ENCODE measurements around the gene PRR36.

PRR36 gene

GRCh38 chr19:7871437-7872305 is 2.5 kb downstream of the PRR36 start:
- DNase-seq (ENCODE audit: low read depth), result peak; percentile 68

DNA sequence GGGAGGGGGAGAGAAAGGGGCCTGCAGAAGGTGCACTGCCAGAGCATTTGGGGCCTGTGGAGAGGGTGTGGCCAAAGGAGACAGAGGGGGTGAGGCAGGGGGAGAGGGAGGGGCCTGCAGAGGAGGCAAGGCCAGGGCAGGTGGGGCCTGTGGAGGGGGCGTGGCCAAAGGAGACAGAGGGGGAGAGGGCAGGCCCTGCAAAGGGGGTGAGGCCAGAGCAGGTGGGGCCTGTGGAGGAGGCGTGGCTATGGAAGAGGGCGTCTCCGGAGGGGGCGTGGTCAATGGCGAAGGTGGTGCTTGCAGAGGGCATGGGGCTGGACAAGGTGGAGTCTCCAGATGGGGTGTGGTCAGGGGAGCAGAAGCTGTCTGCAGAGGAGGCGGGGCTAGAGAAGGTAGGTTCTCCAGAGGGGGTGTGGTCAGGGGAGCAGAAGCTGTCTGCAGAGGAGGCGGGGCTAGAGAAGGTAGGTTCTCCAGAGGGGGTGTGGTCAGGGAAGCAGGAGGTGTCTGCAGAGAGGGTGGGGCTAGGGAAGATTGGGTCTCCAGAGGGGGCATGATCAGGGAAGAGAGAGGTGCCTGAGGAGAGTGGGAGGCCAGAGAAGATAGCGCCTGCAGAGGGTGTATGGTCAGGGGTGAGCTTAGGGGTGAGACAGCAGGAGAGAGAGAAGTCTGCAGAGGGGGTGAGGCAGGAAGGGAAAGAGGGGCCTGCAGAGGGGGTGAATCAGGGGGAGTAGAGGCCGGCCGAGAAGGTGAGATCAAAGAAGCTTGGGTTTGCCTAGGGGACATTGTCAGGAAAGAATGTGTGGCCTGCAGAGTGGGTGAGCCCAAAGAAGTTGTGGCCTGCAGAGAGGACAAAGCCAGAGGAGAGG is 3.4 kb downstream of the PRR36 start:
- DNase-seq (ENCODE audit: low read depth), result no peak

DNA sequence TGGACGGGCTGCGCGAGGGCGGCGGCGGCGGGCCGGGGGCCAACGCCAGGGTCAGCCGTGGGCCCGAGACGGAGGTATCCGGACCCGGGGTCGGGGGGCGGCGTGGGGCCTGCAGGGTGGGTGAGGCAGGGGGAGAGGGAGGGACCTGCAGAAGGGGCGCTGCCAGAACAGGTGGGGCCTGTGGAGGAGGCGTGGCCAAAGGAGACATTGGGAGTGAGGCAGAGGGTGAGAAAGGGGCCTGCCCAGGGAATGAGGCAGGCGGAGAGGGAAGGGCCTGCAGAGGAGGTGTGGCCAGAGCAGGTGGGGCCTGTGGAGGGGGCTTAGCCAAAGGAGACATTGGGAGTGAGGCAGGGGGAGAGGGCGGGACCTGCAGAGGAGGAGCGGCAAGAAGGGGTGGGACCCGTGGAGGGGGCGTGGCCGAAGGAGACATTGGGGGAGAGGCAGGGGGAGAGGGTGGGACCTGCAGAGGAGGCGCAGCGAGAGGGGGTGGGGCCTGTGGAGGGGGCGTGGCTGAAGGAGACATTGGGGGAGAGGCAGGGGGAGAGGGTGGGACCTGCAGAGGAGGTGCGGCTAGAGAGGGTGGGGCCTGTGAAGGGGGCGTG is 4.2 kb downstream of the PRR36 start:
- peak; percentile 18 for DNase-seq (ENCODE audit: low read depth)

DNA sequence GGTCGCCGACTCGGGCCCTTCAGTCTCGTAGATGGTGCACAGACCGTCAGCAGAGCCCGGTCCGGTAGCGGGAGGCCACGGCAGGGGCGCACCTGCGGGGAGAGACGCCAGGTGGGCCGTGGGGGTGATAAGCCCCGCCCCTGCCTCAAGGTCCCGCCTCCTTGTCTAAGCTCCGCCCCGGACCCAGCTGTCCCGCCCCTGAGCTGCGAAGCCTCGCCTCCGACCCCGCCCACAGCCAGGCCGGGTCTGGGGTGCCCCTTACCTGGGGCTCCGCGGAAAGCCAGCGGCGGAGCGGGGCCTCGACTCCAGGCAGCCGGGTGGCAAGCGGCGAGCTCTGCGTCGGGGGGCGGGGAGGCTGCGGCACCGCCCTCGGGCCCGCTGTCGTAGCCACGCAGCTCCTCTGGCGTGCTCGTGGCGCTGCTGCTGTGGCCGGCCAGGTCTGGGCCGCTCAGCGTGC is 4.7 kb downstream of the PRR36 start:
- DNase-seq (ENCODE audit: low read depth), result peak; percentile 58

DNA sequence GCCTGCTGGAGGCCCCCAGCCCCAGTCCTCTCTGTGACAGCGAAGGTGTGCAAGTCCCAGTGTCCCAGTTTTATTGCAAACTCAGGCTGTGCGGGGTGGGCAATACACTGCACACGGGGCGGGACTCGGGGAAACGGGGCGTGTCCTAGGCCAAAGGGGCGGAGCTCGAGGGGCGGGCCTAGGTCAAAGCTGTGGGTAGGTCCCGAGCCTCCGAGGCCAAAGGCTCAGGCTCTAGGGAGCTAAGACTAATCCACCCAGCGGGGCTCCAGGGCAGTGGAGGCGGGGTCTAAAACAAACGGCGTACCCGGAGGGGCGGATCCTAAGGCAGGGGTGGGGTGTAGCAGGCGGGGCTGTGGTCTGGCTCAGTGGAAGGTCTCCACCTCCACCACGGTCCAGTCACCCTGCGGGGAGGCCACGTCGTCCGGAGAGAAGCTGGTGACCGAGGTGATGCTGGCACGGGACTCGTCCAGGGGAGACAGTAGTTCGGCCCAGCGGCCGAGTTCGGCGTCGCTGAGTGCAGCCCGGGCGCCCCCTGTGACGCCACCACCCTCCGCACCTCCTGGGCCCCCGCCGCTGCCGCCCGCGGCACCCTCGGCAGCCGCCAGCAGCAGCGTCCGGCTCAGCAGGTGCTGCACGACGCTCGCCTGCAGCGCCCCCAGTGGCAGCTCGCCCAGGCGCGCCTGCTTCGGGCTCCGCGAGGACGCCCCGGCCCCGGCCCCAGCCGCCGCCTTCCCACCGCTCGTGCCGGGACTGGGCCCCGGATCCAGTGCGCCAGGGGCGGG is 5.3 kb downstream of the PRR36 start:
- peak; percentile 70 for DNase-seq (ENCODE audit: low read depth)

GRCh38 chr19:7868326-7868670 is 5.9 kb downstream of the PRR36 start:
- DNase-seq (ENCODE audit: low read depth), result no peak

- no peak for DNase-seq (ENCODE audit: low read depth)
Measured at GRCh38 chr19:7867092-7867844, 6.9 kb downstream of the PRR36 start.

DNA sequence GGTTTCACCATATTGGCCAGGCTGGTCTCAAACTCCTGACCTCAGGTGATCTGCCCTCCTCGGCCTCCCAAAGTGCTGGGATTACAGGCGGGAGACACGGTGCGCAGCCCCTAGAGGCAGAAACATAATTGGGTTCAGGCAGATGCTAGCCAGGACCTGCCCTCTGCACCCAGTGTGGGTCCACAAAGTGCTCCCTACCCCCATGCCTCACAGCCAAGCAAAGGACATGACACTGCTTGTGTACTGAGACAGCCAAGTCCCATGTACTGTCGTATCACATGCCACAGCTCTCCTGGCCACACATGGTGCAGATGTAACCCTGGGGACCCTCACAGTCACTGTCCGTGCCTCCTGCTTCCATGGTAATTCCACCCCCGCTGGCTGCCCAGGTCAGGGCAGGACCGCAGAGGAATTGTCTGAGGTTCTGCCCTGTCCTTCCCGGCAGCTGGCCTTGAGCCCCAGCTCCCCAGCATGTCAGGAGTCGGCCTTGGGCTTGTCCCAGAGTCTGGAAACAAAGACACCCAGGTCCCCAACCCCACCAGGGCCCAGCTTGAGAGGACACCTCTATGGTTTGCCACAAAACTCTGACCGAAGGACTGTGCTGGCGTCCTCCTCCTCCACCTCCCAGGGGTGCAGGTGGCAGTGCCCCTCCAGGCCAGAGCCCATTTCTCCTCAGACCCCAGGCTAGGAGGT is 7.6 kb downstream of the PRR36 start:
- DNase-seq (ENCODE audit: low read depth), result no peak

DNA sequence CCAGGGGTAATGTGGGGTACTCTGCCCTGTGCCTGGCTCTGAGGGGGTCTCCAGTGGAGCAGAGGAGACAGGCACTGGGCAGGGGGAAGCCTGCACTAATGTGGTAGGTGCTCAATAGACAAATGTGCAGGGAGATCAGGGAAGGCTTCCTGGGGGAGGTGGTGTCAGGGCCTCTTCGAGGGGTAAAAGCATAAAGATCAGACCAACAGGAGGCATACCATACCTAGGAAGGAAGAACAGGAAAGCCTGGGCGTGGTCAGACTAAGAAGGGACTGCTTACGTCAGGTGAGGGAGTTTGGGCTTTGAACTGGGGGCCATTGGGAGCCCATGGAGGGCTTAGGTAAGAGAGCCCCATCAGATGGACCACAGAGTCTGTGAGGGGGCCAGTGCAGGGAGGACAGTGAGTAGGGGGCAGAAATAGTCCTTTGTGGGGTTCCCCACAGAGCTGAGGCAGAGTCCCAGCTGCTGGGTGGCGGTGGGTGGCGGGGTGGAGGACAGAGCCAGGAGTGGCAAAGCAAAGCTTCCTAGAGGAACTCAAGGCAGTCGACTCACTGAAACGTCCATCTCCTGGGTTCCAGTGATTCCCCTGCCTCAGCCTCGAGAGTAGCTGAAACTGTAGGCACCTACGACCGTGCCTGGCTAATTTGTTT is 8.8 kb downstream of the PRR36 start:
- no peak for DNase-seq (ENCODE audit: low read depth)

DNA sequence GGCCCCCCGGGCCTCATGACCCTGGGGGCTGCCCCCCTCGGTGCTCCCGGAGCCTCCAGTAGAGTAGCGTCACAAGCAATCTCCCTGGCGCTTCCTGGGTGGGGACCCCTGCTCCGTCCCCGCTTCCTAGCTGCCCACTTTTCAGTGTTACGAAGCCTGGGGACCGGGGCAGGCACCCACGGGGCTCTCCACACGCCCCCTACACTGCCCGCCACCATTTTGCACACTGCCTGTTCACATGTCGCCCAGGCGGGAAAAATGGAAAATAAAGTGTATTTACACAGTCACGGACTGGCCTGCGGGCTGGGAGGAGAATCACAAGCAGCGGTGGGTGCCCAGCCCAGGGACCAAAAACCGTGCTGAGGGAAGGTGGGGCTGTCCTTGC is 9.5 kb downstream of the PRR36 start:
- no peak for DNase-seq (ENCODE audit: low read depth)

DNA sequence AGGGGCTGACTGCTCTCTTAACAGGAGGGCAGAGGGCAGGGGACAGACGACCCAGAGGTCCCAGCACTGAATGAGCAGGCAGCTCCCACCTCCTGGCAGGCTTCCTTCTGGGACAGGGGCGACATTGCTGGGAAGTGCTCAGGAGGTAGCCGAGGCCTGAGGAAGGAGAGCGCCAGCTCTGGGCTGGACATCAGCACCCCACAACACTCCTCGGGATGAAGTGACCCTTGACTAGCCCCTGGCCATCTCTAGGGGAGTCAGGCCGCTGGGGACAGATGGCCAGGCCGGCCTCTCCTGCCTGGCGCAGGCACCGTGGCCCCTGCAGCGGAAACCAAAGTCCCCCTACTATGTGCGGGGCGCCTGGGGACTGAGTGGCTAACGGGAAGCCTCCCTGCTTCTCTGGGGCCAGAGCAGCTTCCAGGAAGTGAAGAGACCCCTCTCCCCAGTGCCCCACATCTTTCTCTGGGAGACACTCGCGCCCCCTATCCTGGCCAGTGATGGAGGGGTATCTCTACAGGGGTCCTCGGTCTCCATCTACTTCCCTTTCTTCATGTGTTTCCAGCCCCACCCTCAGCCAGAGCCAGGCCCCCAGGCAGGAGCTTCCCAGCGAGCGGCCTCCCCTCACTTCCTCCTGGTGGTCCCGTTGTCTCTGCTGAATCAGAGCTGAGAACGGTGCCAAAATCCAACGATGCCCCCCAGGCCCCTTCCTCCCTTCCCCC is 10.1 kb downstream of the PRR36 start:
- no peak for DNase-seq (ENCODE audit: low read depth)

DNA sequence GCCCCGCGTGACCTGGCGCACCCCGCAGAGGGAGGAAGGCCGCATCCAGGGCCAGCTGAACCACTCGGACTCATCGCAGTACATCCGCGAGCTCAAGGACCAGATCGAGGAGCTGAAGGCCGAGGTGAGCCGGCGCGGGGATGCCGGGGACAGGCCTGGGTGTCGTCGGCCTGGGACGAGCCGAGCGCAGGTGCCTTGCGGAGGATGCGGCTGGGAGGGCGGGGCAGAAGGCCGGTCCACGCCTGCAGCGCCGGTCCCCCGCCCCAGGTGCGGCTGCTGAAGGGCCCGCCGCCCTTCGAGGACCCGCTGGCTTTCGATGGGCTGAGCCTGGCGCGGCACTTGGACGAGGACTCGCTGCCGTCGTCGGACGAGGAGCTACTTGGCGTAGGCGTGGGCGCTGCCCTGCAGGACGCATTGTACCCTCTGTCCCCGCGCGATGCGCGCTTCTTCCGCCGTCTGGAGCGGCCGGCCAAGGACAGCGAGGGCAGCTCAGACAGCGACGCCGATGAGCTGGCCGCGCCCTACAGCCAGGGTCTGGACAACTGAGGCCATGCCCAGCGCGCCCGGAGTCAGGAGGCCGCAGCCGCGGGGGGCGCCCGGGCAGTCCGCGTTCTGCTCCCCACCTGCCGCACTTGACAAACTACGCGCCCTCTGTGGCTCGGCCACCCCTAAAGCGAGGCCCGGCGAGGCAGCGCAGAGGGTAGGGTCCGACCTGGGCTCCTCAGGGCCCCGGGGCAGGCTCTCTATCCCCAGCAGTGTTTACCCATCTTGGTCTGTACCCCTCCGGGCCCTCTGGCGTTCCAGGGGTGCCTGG is 10.8 kb downstream of the PRR36 start:
- no peak for DNase-seq (ENCODE audit: low read depth)

DNA sequence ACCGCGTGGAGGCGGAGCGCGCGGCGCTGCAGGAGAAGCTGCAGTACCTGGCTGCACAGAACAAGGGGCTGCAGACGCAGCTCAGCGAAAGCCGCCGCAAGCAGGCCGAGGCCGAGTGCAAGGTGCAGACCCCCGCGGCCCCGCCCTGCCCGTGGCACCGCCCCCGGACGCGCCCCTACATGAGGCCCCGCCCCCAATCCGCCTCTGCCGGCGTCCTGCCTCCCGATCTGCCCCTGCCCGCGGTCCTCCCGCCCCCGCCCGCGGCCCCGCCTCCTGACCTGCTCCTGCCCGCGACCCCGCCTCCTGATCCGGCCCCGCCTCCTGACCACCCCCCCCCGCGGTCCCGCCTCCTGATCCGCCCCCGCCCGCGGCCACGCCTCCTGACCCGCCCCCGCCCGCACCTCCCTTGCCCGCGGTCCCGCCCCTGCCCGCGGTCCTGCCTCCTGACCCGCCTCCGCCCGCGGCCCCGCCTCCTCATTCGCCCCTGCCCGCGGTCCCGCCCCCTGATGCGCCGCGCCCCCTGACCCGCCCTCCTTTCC is 11.7 kb downstream of the PRR36 start:
- DNase-seq (ENCODE audit: low read depth), result peak; percentile 61

- no peak for DNase-seq (ENCODE audit: low read depth)
Measured at GRCh38 chr19:7861619-7862412, 12.4 kb downstream of the PRR36 start.

DNA sequence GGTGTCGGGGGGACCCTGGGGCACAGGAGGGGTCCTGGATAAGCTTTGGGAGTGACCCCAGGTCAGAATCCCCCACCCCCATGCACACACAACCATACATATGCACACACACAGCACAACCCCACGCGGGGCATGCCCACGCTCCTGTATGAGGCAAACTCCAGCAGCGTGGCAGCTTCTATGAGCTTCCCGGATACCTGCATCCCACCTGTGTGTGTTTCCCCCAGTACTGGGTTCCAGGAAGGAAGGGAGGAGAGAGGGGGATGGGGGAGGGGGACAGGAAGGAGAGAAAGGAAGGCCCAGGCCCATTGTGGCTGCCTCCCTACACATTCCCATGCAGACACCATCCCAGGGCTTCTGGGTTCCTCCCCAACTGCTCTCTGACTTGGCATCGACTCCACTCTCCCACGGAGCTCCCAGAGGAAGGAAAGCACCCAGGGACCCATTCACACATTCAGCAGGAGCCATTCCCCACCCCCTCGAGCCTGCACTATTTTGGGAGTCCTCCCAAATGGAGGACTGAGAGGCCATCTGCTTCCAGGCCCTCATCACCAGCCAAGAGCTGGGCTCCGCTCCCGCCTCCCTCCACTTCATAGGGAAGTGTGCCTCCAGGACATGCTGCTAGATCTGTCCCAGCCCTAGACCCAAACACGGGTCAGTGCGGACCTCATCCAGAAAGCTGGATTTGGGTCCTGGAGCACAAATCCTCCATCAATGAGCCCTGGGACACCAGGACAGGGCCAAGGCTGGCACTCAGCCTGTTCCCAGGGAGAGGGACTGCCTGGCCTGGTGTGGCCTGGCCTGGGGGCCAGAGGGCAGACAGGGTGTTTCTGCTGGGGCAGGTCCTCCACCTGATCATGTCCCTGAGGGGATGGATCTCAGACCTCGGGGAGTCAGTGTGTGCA is 13.2 kb downstream of the PRR36 start:
- DNase-seq (ENCODE audit: low read depth), result no peak
